Neural cell (in vitro differentiated cells): ENCODE measurements around the gene GNPAT. TPM values are rescaled to one million over a fixed set of nuclear protein-coding genes. Genes with fewer than 3 reads are reported as not detected.

Experiments used
- H2AFZ ChIP-seq: fragments of 200-600, 300-800 bp; sonication (generic), shearing (Covaris generic); 2 replicates; pipeline ENCODE4 v1.6.0; 2014; ENCODE audit warnings: low read depth, mild to moderate bottlenecking, antibody characterized with exemption, low read length, moderate library complexity
- H3F3A ChIP-seq: fragments of 200-600 bp; shearing (Covaris generic); 2 replicates; pipeline ENCODE4 v1.6.1; 2016; ENCODE audit warnings: mild to moderate bottlenecking, moderate library complexity, mixed read lengths, antibody characterized with exemption, low read length; ENCODE audit not compliant: insufficient read depth, poor library complexity, severe bottlenecking
- H3K27ac ChIP-seq: fragments of 200-600, 300-800 bp; sonication (generic), shearing (Covaris generic); 2 replicates; pipeline ENCODE4 v1.5.1; 2014; ENCODE audit warnings: mild to moderate bottlenecking, low read length, moderate library complexity
- H3K27me3 ChIP-seq: fragments of 300-800, 200-600 bp; sonication (generic), shearing (Covaris generic); 2 replicates; pipeline ENCODE4 v1.6.0; 2014; ENCODE audit warnings: mild to moderate bottlenecking, low read depth, low read length, moderate library complexity; ENCODE audit not compliant: insufficient read depth
- H3K36me3 ChIP-seq: fragments of 300-800, 200-600 bp; sonication (generic), shearing (Covaris generic); 2 replicates; pipeline ENCODE4 v1.5.1; 2014; ENCODE audit warnings: mild to moderate bottlenecking, antibody characterized with exemption, low read length, moderate library complexity; ENCODE audit not compliant: insufficient read depth
- H3K4me2 ChIP-seq: fragments of 300-800, 200-600 bp; sonication (generic), shearing (Covaris generic); 2 replicates; pipeline ENCODE4 v1.6.0; 2014; ENCODE audit warnings: mild to moderate bottlenecking, low read length
- H3K4me3 ChIP-seq: fragments of 300-800, 200-600 bp; sonication (generic), shearing (Covaris generic); 2 replicates; pipeline ENCODE4 v1.5.1; 2014; ENCODE audit warnings: mild to moderate bottlenecking, low read length, moderate library complexity
- H3K79me2 ChIP-seq: fragments of 200-600 bp; shearing (Covaris generic); replicated peaks from 2 replicates; pipeline ENCODE4 v1.6.0; 2014; ENCODE audit warnings: mild to moderate bottlenecking, low read length, moderate library complexity; ENCODE audit not compliant: insufficient read depth
- H3K9ac ChIP-seq: fragments of 300-800, 200-600 bp; sonication (generic), shearing (Covaris generic); 2 replicates; pipeline ENCODE4 v1.6.1; 2016; ENCODE audit warnings: mild to moderate bottlenecking, low read length, mixed read lengths
- H3K9me2 ChIP-seq: fragments of 200-600 bp; shearing (Covaris generic); 2 replicates; pipeline ENCODE4 v1.6.1; 2016; ENCODE audit warnings: mild to moderate bottlenecking, low read length, mixed read lengths; ENCODE audit not compliant: insufficient read depth
- H3K9me3 ChIP-seq: fragments of 200-600, 300-800 bp; sonication (generic), shearing (Covaris generic); 2 replicates; pipeline ENCODE4 v1.6.1; 2016; ENCODE audit warnings: mild to moderate bottlenecking, mixed run types, low read length, moderate library complexity, mixed read lengths
- H4K20me1 ChIP-seq: fragments of 200-600 bp; shearing (Covaris generic); 2 replicates; pipeline ENCODE4 v1.6.1; 2016; ENCODE audit warnings: mild to moderate bottlenecking, mixed run types; ENCODE audit not compliant: insufficient read depth
- EP300 ChIP-seq: fragments of 450-650 bp; conservative IDR thresholded peaks from 2 replicates; pipeline ENCODE4 v1.6.1; 2014; ENCODE audit warnings: antibody characterized with exemption, mild to moderate bottlenecking, moderate library complexity; ENCODE audit not compliant: poor library complexity, severe bottlenecking
- EZH2 ChIP-seq: fragments of 200-600, 300-800 bp; shearing (Covaris generic), sonication (generic); IDR thresholded peaks from 2 replicates; pipeline ENCODE4 v1.6.1; 2014; ENCODE audit warnings: antibody characterized with exemption, low read length, borderline replicate concordance, mild to moderate bottlenecking; ENCODE audit not compliant: insufficient read depth, poor library complexity, severe bottlenecking
- MXI1 ChIP-seq: fragments of 450-650 bp; conservative IDR thresholded peaks from 2 replicates; pipeline ENCODE4 v1.6.1; 2014; ENCODE audit warnings: antibody characterized with exemption, mild to moderate bottlenecking; ENCODE audit not compliant: poor library complexity, severe bottlenecking
- POLR2AphosphoS5 ChIP-seq: IDR thresholded peaks from 2 replicates; pipeline ENCODE4 v1.6.1; 2012
- RAD21 ChIP-seq: fragments of 450-650 bp; conservative IDR thresholded peaks from 2 replicates; pipeline ENCODE4 v1.6.1; 2014; ENCODE audit warnings: antibody characterized with exemption, mild to moderate bottlenecking, moderate library complexity
- REST ChIP-seq: IDR thresholded peaks from 2 replicates; pipeline ENCODE4 v1.6.1; 2012; ENCODE audit warnings: borderline replicate concordance
- SMC3 ChIP-seq: fragments of 450-650 bp; conservative IDR thresholded peaks from 2 replicates; pipeline ENCODE4 v1.6.1; 2014; ENCODE audit warnings: antibody characterized with exemption, mild to moderate bottlenecking, moderate library complexity; ENCODE audit not compliant: poor library complexity
- TAF1 ChIP-seq: IDR thresholded peaks from 2 replicates; pipeline ENCODE4 v1.6.1; 2012; ENCODE audit warnings: low read depth
- polyA plus RNA-seq: library from polyadenylated mRNA; depleted of rRNA; stranded (reverse); fragments of >200 nt; gene quantifications from 2 replicates; pipeline ENCODE4 v1.2.3, GENCODE V29; 2014
- TF ChIP-seq, protein P1 (sequence below): fragments of 450-650 bp; IDR thresholded peaks from 2 replicates; pipeline ENCODE4 v1.5.1; 2014; ENCODE audit warnings: antibody characterized with exemption, mild to moderate bottlenecking, moderate library complexity; ENCODE audit not compliant: poor library complexity, severe bottlenecking

The GNPAT gene
- polyA plus RNA-seq, 1 donor from 2014 or later: 50.8 TPM

DNA sequence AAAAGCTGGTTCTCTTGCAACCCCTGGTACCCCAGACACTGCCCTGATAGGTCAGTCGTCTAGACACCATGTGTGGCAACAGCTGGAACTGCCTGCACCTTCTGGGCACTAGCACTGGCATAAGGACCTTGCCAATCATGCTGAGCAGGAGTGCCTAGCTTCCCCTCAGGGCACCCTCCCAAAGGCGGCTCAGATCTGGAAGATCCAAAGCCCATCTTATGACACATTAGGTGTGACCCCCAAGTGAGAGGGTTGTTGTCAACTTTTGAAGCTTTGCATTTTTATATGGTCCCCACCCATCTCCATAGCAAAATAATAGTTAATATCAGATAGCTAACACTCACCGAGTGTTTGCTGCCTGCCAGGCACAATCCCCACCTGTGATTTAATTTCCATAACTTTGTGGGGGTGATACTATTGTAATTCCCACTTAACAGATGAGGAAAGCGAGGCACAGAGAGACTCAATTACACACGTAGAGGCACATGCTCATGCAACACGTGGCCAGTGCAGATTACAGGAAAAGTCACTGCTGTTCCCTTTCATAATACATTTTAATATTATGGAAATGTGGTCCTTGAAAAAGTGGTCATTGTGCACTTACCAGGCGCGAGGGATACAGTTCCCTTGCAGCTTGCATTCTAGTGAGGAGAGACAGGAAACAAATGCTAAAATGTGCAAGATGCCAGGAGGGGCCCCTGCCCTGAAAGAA lies 70.9 kb downstream of the GNPAT start:
- no peaks in the 10 kb centered on the region for H3F3A ChIP-seq
- no peak overlapping the region for H3K9ac ChIP-seq
- H3K4me3 ChIP-seq: no peak overlapping the region
- no peak overlapping the region for H3K27ac ChIP-seq
- H4K20me1 ChIP-seq: no peaks in the 10 kb centered on the region
- no peaks in the 10 kb centered on the region for H3K36me3 ChIP-seq
- H3K27me3 ChIP-seq: no peaks in the 10 kb centered on the region
- H3K79me2 ChIP-seq: no peaks in the 10 kb centered on the region
- no peak overlapping the region for H3K4me2 ChIP-seq
- TF ChIP-seq MXI1 (no peak), SMC3 (no peak), POLR2AphosphoS5 (no peak), RAD21 (no peak), REST (no peak), EP300 (no peak)
- TF ChIP-seq, protein P1, sequence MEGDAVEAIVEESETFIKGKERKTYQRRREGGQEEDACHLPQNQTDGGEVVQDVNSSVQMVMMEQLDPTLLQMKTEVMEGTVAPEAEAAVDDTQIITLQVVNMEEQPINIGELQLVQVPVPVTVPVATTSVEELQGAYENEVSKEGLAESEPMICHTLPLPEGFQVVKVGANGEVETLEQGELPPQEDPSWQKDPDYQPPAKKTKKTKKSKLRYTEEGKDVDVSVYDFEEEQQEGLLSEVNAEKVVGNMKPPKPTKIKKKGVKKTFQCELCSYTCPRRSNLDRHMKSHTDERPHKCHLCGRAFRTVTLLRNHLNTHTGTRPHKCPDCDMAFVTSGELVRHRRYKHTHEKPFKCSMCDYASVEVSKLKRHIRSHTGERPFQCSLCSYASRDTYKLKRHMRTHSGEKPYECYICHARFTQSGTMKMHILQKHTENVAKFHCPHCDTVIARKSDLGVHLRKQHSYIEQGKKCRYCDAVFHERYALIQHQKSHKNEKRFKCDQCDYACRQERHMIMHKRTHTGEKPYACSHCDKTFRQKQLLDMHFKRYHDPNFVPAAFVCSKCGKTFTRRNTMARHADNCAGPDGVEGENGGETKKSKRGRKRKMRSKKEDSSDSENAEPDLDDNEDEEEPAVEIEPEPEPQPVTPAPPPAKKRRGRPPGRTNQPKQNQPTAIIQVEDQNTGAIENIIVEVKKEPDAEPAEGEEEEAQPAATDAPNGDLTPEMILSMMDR: no peak
- no peak overlapping the region for H2AFZ ChIP-seq
- no peaks in the 10 kb centered on the region for H3K9me3 ChIP-seq
- H3K9me2 ChIP-seq: no peaks in the 10 kb centered on the region

DNA sequence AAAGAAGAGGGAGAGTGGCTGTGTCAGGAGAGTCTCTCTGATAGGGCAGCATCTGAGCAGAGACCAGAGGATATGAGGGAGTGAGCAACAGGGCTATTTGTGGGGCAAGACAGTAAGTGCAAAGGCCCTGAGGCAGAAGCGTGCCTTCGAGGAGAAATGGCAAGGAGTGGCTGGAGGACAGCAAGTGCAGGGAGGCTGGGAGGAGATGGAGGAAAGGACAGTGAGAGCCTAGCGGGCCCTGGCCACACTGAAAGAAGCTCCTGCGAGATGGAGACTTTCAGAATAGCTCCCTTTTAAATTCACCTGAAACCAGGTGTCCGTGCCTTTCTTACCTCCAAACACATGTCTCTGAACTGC lies 71.4 kb downstream of the GNPAT start:
- Histone ChIP-seq H3K4me3 (no peak overlapping the region), H3K27ac (no peak overlapping the region), H3F3A (no peaks in the 10 kb centered on the region), H3K79me2 (no peaks in the 10 kb centered on the region), H3K9me3 (no peaks in the 10 kb centered on the region), H3K36me3 (no peaks in the 10 kb centered on the region), H4K20me1 (no peaks in the 10 kb centered on the region), H3K9me2 (no peaks in the 10 kb centered on the region), H2AFZ (no peak overlapping the region), H3K9ac (no peak overlapping the region), H3K27me3 (no peaks in the 10 kb centered on the region), H3K4me2 (no peak overlapping the region)
- TF ChIP-seq MXI1: no peak
- no peak for TF ChIP-seq SMC3
- no peak for TF ChIP-seq POLR2AphosphoS5
- TF ChIP-seq EP300: no peak
- no peak for TF ChIP-seq RAD21
- no peak for TF ChIP-seq EZH2
- TF ChIP-seq REST: no peak
- no peak for TF ChIP-seq TAF1
- TF ChIP-seq, protein P1: no peak
